ENCODE results near the gene SNX13.
A peak's percentile ranks its signal among the peaks of the same experiment; 100 is the strongest.
"Not testable (repeated sequence)": the region's sequence is repeated elsewhere in the genome, so short reads cannot be mapped to it uniquely, and the experiment has no call there.

The SNX13 gene

GRCh38 chr7:17844514-17845196, 95.6 kb downstream of the SNX13 start:
- DNase-seq = no peak

- DNase-seq = no peak
Observed at GRCh38 chr7:17844022-17844421, 96.3 kb downstream of the SNX13 start.

GRCh38 chr7:17843041-17843440, 97.3 kb downstream of the SNX13 start:
- no peak for DNase-seq

- no peak for DNase-seq
Observed at GRCh38 chr7:17832820-17833355, 107.4 kb downstream of the SNX13 start.

- no peak for DNase-seq
Observed at GRCh38 chr7:17832242-17832641, 108.1 kb downstream of the SNX13 start.

GRCh38 chr7:17830206-17830605, 110.1 kb downstream of the SNX13 start:
- DNase-seq = no peak

GRCh38 chr7:17829001-17829400, 111.3 kb downstream of the SNX13 start:
- DNase-seq = no peak

- DNase-seq = peak; percentile 62
Observed at GRCh38 chr7:17822547-17823173, 117.6 kb downstream of the SNX13 start.

GRCh38 chr7:17816903-17817302, 123.4 kb downstream of the SNX13 start:
- no peak for DNase-seq

GRCh38 chr7:17815318-17815717, 125.0 kb downstream of the SNX13 start:
- no peak for DNase-seq

GRCh38 chr7:17814058-17814457, 126.2 kb downstream of the SNX13 start:
- DNase-seq = no peak

GRCh38 chr7:17809215-17809614, 131.1 kb downstream of the SNX13 start:
- DNase-seq = not testable (repeated sequence)

GRCh38 chr7:17807242-17807641, 133.1 kb downstream of the SNX13 start:
- DNase-seq = no peak

GRCh38 chr7:17806631-17807030, 133.7 kb downstream of the SNX13 start:
- DNase-seq = no peak

- DNase-seq = no peak
Observed at GRCh38 chr7:17802056-17802455, 138.2 kb downstream of the SNX13 start.

- no peak for DNase-seq
Observed at GRCh38 chr7:17792075-17792936, 148.0 kb downstream of the SNX13 start.

GRCh38 chr7:17787257-17787656, 153.0 kb downstream of the SNX13 start:
- DNase-seq = no peak

- no peak for DNase-seq
Observed at GRCh38 chr7:17786314-17786852, 153.9 kb downstream of the SNX13 start.

- DNase-seq = no peak
Observed at GRCh38 chr7:17782216-17782549, 158.1 kb downstream of the SNX13 start.

- no peak for DNase-seq
Observed at GRCh38 chr7:17781491-17782215, 158.6 kb downstream of the SNX13 start.

- DNase-seq = no peak
Observed at GRCh38 chr7:17779381-17779780, 160.9 kb downstream of the SNX13 start.

- DNase-seq = peak; percentile 67
Observed at GRCh38 chr7:17774716-17775288, 165.5 kb downstream of the SNX13 start.

Measured in DMS79 (cell line).